ENCODE measurements around the gene SEPTIN14. TPM values are rescaled to one million over a fixed set of nuclear protein-coding genes. Genes with fewer than 3 reads are reported as not detected.

Gene SEPTIN14
- total RNA-seq, 2 donors from 2014 or later, result not detected

DNA sequence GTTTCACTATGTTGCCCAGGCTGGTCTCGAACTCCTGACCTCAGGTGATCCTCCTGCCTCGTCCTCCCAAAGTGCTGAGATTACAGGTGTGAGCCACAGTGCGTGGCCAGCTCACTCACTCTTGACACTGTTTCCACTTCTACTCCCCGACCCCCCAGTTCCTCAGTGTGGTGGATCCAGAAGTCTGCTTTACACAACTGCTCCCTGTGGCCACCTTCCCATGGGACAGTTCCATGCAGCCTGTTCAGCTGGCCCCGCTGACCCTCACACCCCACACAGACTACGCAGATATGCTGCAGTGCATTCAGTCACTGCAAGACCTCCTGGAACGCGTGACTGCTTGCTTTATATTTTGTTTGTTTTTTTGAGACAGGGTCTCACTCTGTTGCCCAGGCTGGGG is 86.4 kb downstream of the SEPTIN14 start:
- peaks cover 57% of the 10 kb centered on the region for H3K9me3 Mint-ChIP-seq
- Histone ChIP-seq H3K27ac (ENCODE audit: low read depth, low read length) (no peak overlapping the region), H3K36me3 (ENCODE audit: control insufficient read depth, insufficient read depth, low read length) (no peaks in the 10 kb centered on the region), H3K9ac (ENCODE audit: extremely low read depth, low read length, poor library complexity, severe bottlenecking) (no peak overlapping the region), H3K27me3 (ENCODE audit: control insufficient read depth, insufficient read depth, low read length, poor library complexity, severe bottlenecking) (no peaks in the 10 kb centered on the region), H3K9me3 (ENCODE audit: control insufficient read depth, low read length) (peaks cover 6% of the 10 kb centered on the region), H3K4me3 (ENCODE audit: low read length) (no peak overlapping the region), H3K4me1 (ENCODE audit: control insufficient read depth, insufficient read depth, low read length) (no peaks in the 10 kb centered on the region)
- TF ChIP-seq, protein P1, sequence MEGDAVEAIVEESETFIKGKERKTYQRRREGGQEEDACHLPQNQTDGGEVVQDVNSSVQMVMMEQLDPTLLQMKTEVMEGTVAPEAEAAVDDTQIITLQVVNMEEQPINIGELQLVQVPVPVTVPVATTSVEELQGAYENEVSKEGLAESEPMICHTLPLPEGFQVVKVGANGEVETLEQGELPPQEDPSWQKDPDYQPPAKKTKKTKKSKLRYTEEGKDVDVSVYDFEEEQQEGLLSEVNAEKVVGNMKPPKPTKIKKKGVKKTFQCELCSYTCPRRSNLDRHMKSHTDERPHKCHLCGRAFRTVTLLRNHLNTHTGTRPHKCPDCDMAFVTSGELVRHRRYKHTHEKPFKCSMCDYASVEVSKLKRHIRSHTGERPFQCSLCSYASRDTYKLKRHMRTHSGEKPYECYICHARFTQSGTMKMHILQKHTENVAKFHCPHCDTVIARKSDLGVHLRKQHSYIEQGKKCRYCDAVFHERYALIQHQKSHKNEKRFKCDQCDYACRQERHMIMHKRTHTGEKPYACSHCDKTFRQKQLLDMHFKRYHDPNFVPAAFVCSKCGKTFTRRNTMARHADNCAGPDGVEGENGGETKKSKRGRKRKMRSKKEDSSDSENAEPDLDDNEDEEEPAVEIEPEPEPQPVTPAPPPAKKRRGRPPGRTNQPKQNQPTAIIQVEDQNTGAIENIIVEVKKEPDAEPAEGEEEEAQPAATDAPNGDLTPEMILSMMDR (conservative IDR thresholded peaks at IDR 0.05), result no peak
- no peaks in the 10 kb centered on the region for H3K36me3 Mint-ChIP-seq (ENCODE audit: low read depth)
- H3K4me3 Mint-ChIP-seq, result no peak overlapping the region
- no peaks in the 10 kb centered on the region for H3K27me3 Mint-ChIP-seq (ENCODE audit: insufficient read depth)
- no peak for DNase-seq
- no peaks in the 10 kb centered on the region for H3K4me1 Mint-ChIP-seq
- 87 to 92% methylated on average over 6 to 8 of the region's 8 CpGs for WGBS, 2 experiments (ENCODE audit: insufficient coverage in 1 of 2, insufficient read length in 1 of 2)
- H3K27ac Mint-ChIP-seq, result no peak overlapping the region

DNA sequence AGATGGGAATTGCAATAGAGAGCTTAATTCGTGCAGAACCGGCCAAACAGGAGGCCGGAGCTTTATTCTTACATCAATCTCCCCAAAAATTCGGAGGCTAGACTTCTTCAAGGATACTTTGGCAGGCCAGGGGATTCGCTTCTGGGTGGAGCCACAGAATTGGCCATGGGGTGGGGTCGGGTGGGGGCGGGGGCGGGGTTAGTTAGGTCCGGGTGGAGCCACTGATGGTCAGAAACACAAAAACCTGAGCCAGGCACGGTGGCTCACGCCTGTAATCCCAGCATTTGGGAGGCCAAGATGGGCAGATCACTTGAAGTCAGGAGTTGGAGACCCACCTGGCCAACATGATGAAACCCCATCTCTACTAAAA is 87.5 kb downstream of the SEPTIN14 start:
- WGBS, 2 experiments (ENCODE audit: insufficient coverage in 1 of 2, insufficient read length in 1 of 2), result 80 to 85% methylated on average over 5 to 11 of the region's 11 CpGs
- no peaks in the 10 kb centered on the region for H3K27me3 ChIP-seq (ENCODE audit: control insufficient read depth, insufficient read depth, low read length, poor library complexity, severe bottlenecking)
- peak; percentile 55 for DNase-seq
- no peaks in the 10 kb centered on the region for H3K27me3 Mint-ChIP-seq (ENCODE audit: insufficient read depth)
- peaks cover 50% of the 10 kb centered on the region for H3K9me3 Mint-ChIP-seq
- H3K36me3 Mint-ChIP-seq (ENCODE audit: low read depth), result no peaks in the 10 kb centered on the region
- H3K4me3 ChIP-seq (ENCODE audit: low read length), result no peak overlapping the region
- peaks cover 6% of the 10 kb centered on the region for H3K9me3 ChIP-seq (ENCODE audit: control insufficient read depth, low read length)
- H3K9ac ChIP-seq (ENCODE audit: extremely low read depth, low read length, poor library complexity, severe bottlenecking), result no peak overlapping the region
- no peaks in the 10 kb centered on the region for H3K4me1 ChIP-seq (ENCODE audit: control insufficient read depth, insufficient read depth, low read length)
- H3K27ac ChIP-seq (ENCODE audit: low read depth, low read length), result no peak overlapping the region
- no peak overlapping the region for H3K4me3 Mint-ChIP-seq
- TF ChIP-seq, protein P1 (conservative IDR thresholded peaks at IDR 0.05), result no peak
- no peak overlapping the region for H3K27ac Mint-ChIP-seq
- no peaks in the 10 kb centered on the region for H3K36me3 ChIP-seq (ENCODE audit: control insufficient read depth, insufficient read depth, low read length)
- no peaks in the 10 kb centered on the region for H3K4me1 Mint-ChIP-seq

DNA sequence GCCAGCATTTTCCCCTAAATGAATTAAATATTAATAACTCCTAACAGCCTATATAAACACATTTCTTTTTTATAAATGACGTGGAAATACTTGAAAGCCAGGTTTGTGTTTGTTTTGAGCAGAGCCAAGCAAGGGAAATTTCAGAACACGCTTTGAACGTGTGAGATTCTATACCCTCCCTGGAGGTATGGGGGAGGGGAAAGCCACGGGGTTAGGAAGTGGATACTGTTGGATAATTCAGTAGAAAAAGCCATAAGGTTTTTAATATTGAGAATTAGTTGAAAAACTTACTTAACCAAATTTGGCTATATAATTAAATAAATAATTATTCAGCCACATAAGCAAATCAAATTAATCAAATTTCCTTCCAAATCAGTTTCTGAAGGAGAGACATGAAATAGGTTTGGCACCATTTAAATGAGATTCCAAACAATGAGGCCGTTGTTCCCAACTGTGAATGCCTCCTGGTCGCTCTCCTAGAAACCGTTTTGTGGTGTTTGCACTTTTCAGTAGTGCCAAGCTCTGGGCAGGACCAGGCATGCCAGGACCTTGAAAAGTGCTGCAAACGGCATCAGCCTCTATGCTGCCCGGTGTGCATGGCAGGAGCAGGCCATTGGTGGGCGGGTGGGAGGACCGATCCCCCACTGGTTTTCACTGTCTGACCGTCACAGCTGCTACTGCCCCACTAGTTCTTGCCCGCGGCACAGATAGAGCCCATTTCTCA is 88.1 kb downstream of the SEPTIN14 start:
- H3K27me3 Mint-ChIP-seq (ENCODE audit: insufficient read depth), result no peaks in the 10 kb centered on the region
- no peak overlapping the region for H3K4me3 ChIP-seq (ENCODE audit: low read length)

More for the DNA sequence above, 88.1 kb downstream of the SEPTIN14 start:
- peak; percentile 63 for DNase-seq
- TF ChIP-seq, protein P1 (conservative IDR thresholded peaks at IDR 0.05), result no peak
- H3K4me3 Mint-ChIP-seq, result no peak overlapping the region
- Histone ChIP-seq H3K27me3 (ENCODE audit: control insufficient read depth, insufficient read depth, low read length, poor library complexity, severe bottlenecking) (no peaks in the 10 kb centered on the region), H3K27ac (ENCODE audit: low read depth, low read length) (no peak overlapping the region), H3K9me3 (ENCODE audit: control insufficient read depth, low read length) (peaks cover 6% of the 10 kb centered on the region), H3K4me1 (ENCODE audit: control insufficient read depth, insufficient read depth, low read length) (no peaks in the 10 kb centered on the region), H3K9ac (ENCODE audit: extremely low read depth, low read length, poor library complexity, severe bottlenecking) (no peak overlapping the region), H3K36me3 (ENCODE audit: control insufficient read depth, insufficient read depth, low read length) (no peaks in the 10 kb centered on the region)
- no peaks in the 10 kb centered on the region for H3K4me1 Mint-ChIP-seq
- no peak overlapping the region for H3K27ac Mint-ChIP-seq
- peaks cover 50% of the 10 kb centered on the region for H3K9me3 Mint-ChIP-seq
- 56 to 82% methylated on average over 8 to 14 of the region's 14 CpGs for WGBS, 2 experiments (ENCODE audit: insufficient coverage in 1 of 2, insufficient read length in 1 of 2)
- no peaks in the 10 kb centered on the region for H3K36me3 Mint-ChIP-seq (ENCODE audit: low read depth)
